ENCODE results near the gene QDPR.

The QDPR gene

GRCh38 chr4:17492876-17493275 lies 19.0 kb downstream of the QDPR start:
- TF ChIP-seq CTCF (IDR thresholded peaks at IDR 0.05; ENCODE audit: insufficient read depth, low read depth, low read length, missing control alignments): no peak
- DNase-seq (ENCODE audit: low read depth): no peak
- no peak overlapping the region for H3K4me3 ChIP-seq (ENCODE audit: low read length)

GRCh38 chr4:17492058-17492741 lies 19.7 kb downstream of the QDPR start:
- TF ChIP-seq CTCF (IDR thresholded peaks at IDR 0.05; ENCODE audit: insufficient read depth, low read depth, low read length, missing control alignments): no peak

GRCh38 chr4:17491196-17491595 lies 20.7 kb downstream of the QDPR start:
- no peak for TF ChIP-seq CTCF (IDR thresholded peaks at IDR 0.05; ENCODE audit: insufficient read depth, low read depth, low read length, missing control alignments)
- no peak for DNase-seq (ENCODE audit: low read depth)
- no peak overlapping the region for H3K4me3 ChIP-seq (ENCODE audit: low read length)

More at GRCh38 chr4:17492058-17492741, 19.7 kb downstream of the QDPR start:
- H3K4me3 ChIP-seq (ENCODE audit: low read length): no peak overlapping the region
- DNase-seq (ENCODE audit: low read depth): no peak

- DNase-seq (ENCODE audit: low read depth): no peak
- no peak for TF ChIP-seq CTCF (IDR thresholded peaks at IDR 0.05; ENCODE audit: insufficient read depth, low read depth, low read length, missing control alignments)
- H3K4me3 ChIP-seq (ENCODE audit: low read length): no peak overlapping the region
Measured at GRCh38 chr4:17490575-17491059, 21.3 kb downstream of the QDPR start.

- no peak for DNase-seq (ENCODE audit: low read depth)
- H3K4me3 ChIP-seq (ENCODE audit: low read length): no peak overlapping the region
- no peak for TF ChIP-seq CTCF (IDR thresholded peaks at IDR 0.05; ENCODE audit: insufficient read depth, low read depth, low read length, missing control alignments)
Measured at GRCh38 chr4:17489721-17490120, 22.2 kb downstream of the QDPR start.

- TF ChIP-seq CTCF (IDR thresholded peaks at IDR 0.05; ENCODE audit: insufficient read depth, low read depth, low read length, missing control alignments): no peak
- no peak overlapping the region for H3K4me3 ChIP-seq (ENCODE audit: low read length)
- DNase-seq (ENCODE audit: low read depth): no peak
Measured at GRCh38 chr4:17489123-17489522, 22.8 kb downstream of the QDPR start.

- no peak overlapping the region for H3K4me3 ChIP-seq (ENCODE audit: low read length)
- no peak for DNase-seq (ENCODE audit: low read depth)
- no peak for TF ChIP-seq CTCF (IDR thresholded peaks at IDR 0.05; ENCODE audit: insufficient read depth, low read depth, low read length, missing control alignments)
Measured at GRCh38 chr4:17482716-17483115, 29.2 kb downstream of the QDPR start.

All from epithelial cell of esophagus (primary cell).